GM12878 (cell line): Measurements from ENCODE around the gene HJURP. TPM values are rescaled to one million over a fixed set of nuclear protein-coding genes. Genes with fewer than 3 reads are reported as not detected.

Source experiments
- ATAC-seq: fragments of 200-7000 bp; cut with Tn5 transposase; 3 replicates; pipeline ENCODE4 v1.9.1; 2020; ENCODE audit warnings: mild to moderate bottlenecking, moderate library complexity
- BruUV-seq: library from RNA; stranded (reverse); fragments of 400-500 nt; replicated peaks from 2 replicates; lab custom pipeline; 2021; lab: Mats Ljungman, UMichigan
- CTCF ChIA-PET: fragments of 300-600 bp; sonication (Branson Sonifier 250); formaldehyde crosslinking; extraction: SDS; loops from one replicate; lab custom pipeline; 2021; ENCODE audit warnings: inconsistent platforms; lab: Yijun Ruan, JAX
- POLR2A ChIA-PET: fragments of 350-600 bp; formaldehyde crosslinking; extraction: SDS; loops from one replicate; lab custom pipeline; 2021; ENCODE audit warnings: inconsistent platforms; lab: Charles Lee
- RAD21 ChIA-PET: fragments of 300-600 bp; sonication (Branson Sonifier 250); formaldehyde crosslinking; loops from one replicate; lab custom pipeline; 2023; ENCODE audit warnings: antibody characterized with exemption; ENCODE audit not compliant: unreplicated experiment; lab: Charles Lee
- SMC1A ChIA-PET: fragments of 300-600 bp; sonication (Branson Sonifier 250); formaldehyde crosslinking; loops from one replicate; lab custom pipeline; 2023; ENCODE audit not compliant: unreplicated experiment, uncharacterized antibody; lab: Charles Lee
- DNase-seq: peaks from one replicate; pipeline ENCODE4 v3.0.0-alpha.2; 2011; ENCODE audit warnings: low read depth, low spot score
- FAIRE-seq: peaks from 3 replicates; lab custom pipeline; 2011; peaks lifted over from hg19 to GRCh38; lab: Jason Lieb, UNC
- H2AFZ ChIP-seq: 2 replicates; pipeline ENCODE4 v1.6.0; 2011; ENCODE audit warnings: low read depth, low read length, control low read depth; ENCODE audit not compliant: control insufficient read depth
- H3K27ac ChIP-seq: 2 replicates; pipeline ENCODE4 v1.5.1; 2011; ENCODE audit warnings: control low read depth; ENCODE audit not compliant: control insufficient read depth, insufficient read depth
- H3K27me3 ChIP-seq, 2 experiments: replicated peaks in 1 of 2; 2 replicates each; pipeline versions ENCODE4 v1.6.0 to v1.6.1; 2011; ENCODE audit warnings: low read length in 1 of 2; ENCODE audit not compliant: control insufficient read depth in 2 of 2, insufficient read depth in 2 of 2
- H3K36me3 ChIP-seq, 2 experiments: 2 replicates each; pipeline ENCODE4 v1.5.1; 2011; ENCODE audit warnings: low read length in 1 of 2; ENCODE audit not compliant: control insufficient read depth in 2 of 2, insufficient read depth in 2 of 2
- H3K4me1 ChIP-seq: 2 replicates; pipeline ENCODE4 v1.6.1; 2011; ENCODE audit warnings: mild to moderate bottlenecking, low read length, moderate library complexity, mixed read lengths; ENCODE audit not compliant: control insufficient read depth, insufficient read depth
- H3K4me2 ChIP-seq: 2 replicates; pipeline ENCODE4 v1.6.0; 2011; ENCODE audit warnings: control low read depth; ENCODE audit not compliant: control insufficient read depth, insufficient read depth
- H3K4me3 ChIP-seq: fragments of 200-600 bp; sonication (generic); 2 replicates; pipeline ENCODE4 v1.5.1; 2016
- H3K79me2 ChIP-seq: 2 replicates; pipeline ENCODE4 v1.6.0; 2011; ENCODE audit warnings: low read length; ENCODE audit not compliant: control insufficient read depth, insufficient read depth
- H3K9ac ChIP-seq: 2 replicates; pipeline ENCODE4 v1.8.0; 2011; ENCODE audit warnings: low read length, control low read depth, mixed read lengths; ENCODE audit not compliant: control insufficient read depth, insufficient read depth
- H3K9me3 ChIP-seq: replicated peaks from 3 replicates; pipeline ENCODE4 v1.5.1; 2011; ENCODE audit warnings: mild to moderate bottlenecking, low read length; ENCODE audit not compliant: control insufficient read depth, insufficient read depth
- H4K20me1 ChIP-seq: 2 replicates; pipeline ENCODE4 v1.6.0; 2011; ENCODE audit not compliant: control insufficient read depth, insufficient read depth
- HCFC1 ChIP-seq: fragments of 150-350 bp; IDR thresholded peaks from 2 replicates; pipeline ENCODE4 v1.6.1; 2014; ENCODE audit warnings: low read length
- MYB ChIP-seq: fragments of 150-350 bp; IDR thresholded peaks from 2 replicates; pipeline ENCODE4 v1.6.1; 2014; ENCODE audit warnings: mild to moderate bottlenecking, low read depth, low read length, borderline replicate concordance
- SMC3 ChIP-seq: IDR thresholded peaks from 2 replicates; pipeline ENCODE4 v1.6.1; 2011; ENCODE audit warnings: low read length, improper control_type of control experiment, borderline replicate concordance
- ZNF274 ChIP-seq: IDR thresholded peaks from one replicate; pipeline ENCODE4 v1.8.0; 2011; ENCODE audit not compliant: insufficient read length, insufficient read depth
- WGBS: methylation state at CpG from one replicate; pipeline ENCODE4 v1.1.6; 2016; ENCODE audit warnings: low lambda C conversion rate; ENCODE audit not compliant: insufficient replicate concordance, insufficient coverage; ENCODE audit errors: missing lambda C conversion rate; 5-methylcytosine and 5-hydroxymethylcytosine counted together
- in situ Hi-C: fragments of 300-500 bp; cut with MboI; formaldehyde crosslinking; loops from 9 replicates; pipeline ENCODE4 v1.14.3; 2018; ENCODE audit warnings: mixed read lengths
- intact Hi-C: fragments of 100-400 bp; cut with micrococcal nuclease; formaldehyde crosslinking; loops from one replicate; pipeline ENCODE4 v1.14.2; 2022; ENCODE audit not compliant: unreplicated experiment
- polyA plus RNA-seq, 11 experiments: library from polyadenylated mRNA; depleted of rRNA in 4 of 11; unstranded in 6 of 11; stranded (reverse) in 5 of 11; fragments of >200 nt; fragmentation: Nextera tagmentation in 4 of 11; fragmentation: Illumina TruSeq in 1 of 11; extraction: Ambion mirVana in 4 of 11; extraction: Trizol in 1 of 11; gene quantifications; 1 replicate in 1 of 11; 2 replicates in 10 of 11; pipeline versions ENCODE4 v1.2.1 to v1.2.3, GENCODE V29; 2011 to 2016; ENCODE audit warnings: inconsistent platforms in 2 of 11, missing spikeins in 2 of 11, low read depth in 1 of 11
- total RNA-seq, 4 experiments: library from RNA; depleted of rRNA in 3 of 4; stranded (reverse); fragments of >200 nt in 3 of 4; fragmentation: Illumina TruSeq in 1 of 4; extraction: Trizol in 1 of 4; gene quantifications; 2 replicates each; pipeline versions ENCODE4 v1.2.1 to v1.2.3, GENCODE V29; 2013 to 2021
- TF ChIP-seq, protein P1 (sequence below): fragments of 450-650 bp; IDR thresholded peaks from 2 replicates; pipeline ENCODE4 v1.6.1; 2017; ENCODE audit warnings: mild to moderate bottlenecking, moderate library complexity
- TF ChIP-seq, protein P2 (sequence below): IDR thresholded peaks from 2 replicates; pipeline ENCODE4 v1.6.1; 2011; ENCODE audit warnings: low read depth, mild to moderate bottlenecking, low read length, moderate library complexity, borderline replicate concordance; ENCODE audit errors: extremely low read depth
- TF ChIP-seq, protein P3 (sequence below): IDR thresholded peaks from 2 replicates; pipeline ENCODE4 v1.6.1; 2011; ENCODE audit warnings: borderline replicate concordance, low read depth, mild to moderate bottlenecking, moderate library complexity, low read length; ENCODE audit not compliant: insufficient read depth, poor library complexity, severe bottlenecking
- TF ChIP-seq, protein P4 (sequence below): fragments of 150-350 bp; IDR thresholded peaks from 2 replicates; pipeline ENCODE4 v1.6.1; 2014; ENCODE audit warnings: mild to moderate bottlenecking, low read depth, low read length

HJURP gene
- total and polyA plus RNA-seq, 10 of the 15 experiments (the other 5 are each of a cell fraction or from before 2014, with no cell fraction given), result 12.7 to 68.9 (median 44.4) TPM

DNA sequence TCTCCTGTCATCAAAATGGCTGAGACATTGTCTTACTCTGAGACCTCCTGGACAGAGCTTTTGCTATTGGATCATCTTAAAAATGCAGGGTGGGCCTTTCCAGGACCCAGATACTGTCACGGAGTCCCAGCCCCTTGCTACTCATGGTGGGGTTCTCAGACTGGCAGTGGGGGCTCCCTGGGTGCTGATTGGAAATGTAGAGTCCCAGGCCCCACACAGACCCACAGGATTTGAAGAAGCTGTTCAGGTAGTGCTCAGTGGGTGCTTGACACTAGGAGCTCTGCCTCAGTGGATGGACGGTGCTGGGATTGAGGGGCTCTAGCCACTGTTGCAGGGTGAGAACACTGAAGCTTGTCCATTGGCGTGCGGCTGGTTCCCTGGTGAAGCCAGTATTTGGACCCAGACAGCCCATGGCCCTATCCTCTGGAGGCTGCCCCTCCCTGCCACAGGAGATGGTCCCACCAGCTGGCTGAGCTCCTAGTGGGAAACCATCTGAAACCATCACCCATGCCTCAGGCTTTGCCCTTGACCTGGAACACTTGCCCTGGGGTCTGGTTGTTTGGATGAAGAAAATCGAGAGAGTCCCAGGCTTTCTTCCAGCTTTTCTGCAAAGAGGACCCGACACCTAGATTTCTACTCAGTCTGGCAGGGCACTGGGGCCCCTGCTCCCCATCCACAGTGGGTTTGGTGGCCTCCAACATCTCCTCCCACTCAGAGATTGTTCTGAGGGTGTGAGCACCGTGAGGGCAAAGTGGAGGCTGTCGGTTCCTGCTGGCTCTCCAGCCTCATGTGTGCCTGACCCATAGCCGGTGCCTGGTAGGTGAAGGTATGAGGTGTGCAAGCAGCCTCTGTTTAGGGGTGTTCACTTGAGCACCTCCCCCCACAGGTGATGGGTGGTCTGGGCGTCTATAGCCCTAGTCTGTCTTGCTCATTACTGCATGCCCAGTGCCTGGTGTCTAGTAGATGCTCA lies 46.1 kb downstream of the HJURP start (continued):
- TF ChIP-seq, protein P1, sequence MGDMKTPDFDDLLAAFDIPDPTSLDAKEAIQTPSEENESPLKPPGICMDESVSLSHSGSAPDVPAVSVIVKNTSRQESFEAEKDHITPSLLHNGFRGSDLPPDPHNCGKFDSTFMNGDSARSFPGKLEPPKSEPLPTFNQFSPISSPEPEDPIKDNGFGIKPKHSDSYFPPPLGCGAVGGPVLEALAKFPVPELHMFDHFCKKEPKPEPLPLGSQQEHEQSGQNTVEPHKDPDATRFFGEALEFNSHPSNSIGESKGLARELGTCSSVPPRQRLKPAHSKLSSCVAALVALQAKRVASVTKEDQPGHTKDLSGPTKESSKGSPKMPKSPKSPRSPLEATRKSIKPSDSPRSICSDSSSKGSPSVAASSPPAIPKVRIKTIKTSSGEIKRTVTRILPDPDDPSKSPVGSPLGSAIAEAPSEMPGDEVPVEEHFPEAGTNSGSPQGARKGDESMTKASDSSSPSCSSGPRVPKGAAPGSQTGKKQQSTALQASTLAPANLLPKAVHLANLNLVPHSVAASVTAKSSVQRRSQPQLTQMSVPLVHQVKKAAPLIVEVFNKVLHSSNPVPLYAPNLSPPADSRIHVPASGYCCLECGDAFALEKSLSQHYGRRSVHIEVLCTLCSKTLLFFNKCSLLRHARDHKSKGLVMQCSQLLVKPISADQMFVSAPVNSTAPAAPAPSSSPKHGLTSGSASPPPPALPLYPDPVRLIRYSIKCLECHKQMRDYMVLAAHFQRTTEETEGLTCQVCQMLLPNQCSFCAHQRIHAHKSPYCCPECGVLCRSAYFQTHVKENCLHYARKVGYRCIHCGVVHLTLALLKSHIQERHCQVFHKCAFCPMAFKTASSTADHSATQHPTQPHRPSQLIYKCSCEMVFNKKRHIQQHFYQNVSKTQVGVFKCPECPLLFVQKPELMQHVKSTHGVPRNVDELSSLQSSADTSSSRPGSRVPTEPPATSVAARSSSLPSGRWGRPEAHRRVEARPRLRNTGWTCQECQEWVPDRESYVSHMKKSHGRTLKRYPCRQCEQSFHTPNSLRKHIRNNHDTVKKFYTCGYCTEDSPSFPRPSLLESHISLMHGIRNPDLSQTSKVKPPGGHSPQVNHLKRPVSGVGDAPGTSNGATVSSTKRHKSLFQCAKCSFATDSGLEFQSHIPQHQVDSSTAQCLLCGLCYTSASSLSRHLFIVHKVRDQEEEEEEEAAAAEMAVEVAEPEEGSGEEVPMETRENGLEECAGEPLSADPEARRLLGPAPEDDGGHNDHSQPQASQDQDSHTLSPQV, result no peak

DNA sequence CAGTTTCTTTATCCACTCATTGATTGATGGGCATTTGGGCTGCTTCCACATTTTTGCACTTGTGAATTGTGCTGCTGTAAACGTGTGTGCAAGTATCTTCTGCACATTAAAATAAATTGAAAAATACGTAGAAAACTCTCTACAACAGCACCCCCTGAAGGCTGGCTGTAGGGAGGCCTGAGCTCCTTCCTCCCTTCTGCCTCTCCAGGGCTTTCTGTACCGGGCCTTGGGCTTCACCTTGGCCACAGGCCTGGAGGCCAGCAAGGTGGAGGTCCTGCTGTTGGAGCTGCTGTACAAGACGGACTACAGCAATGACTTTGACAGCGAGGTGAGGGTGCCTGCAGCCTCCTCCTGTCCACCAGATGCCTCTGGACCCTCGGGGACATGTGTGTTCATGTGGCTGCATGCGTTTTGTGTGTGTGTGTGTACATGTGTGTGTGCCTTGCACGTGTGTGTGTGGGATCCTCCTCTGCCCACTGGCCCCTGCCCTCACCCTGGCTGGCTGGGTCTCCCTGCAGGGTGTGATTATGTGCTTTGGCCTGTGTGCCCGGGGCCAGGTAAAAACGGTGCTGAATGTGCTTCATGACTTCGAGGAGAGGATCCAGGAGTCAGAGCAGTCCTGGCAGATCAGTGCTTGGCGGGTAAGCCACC lies 47.0 kb downstream of the HJURP start:
- FAIRE-seq, result no peak
- Histone ChIP-seq H3K36me3 (no peaks in the 10 kb centered on the region), H4K20me1 (no peaks in the 10 kb centered on the region), H3K27me3 (no peaks in the 10 kb centered on the region; a peak in 2 of 4 replicates), H3K4me2 (no peak overlapping the region), H3K4me1 (no peaks in the 10 kb centered on the region), H3K27ac (no peak overlapping the region), H3K79me2 (no peaks in the 10 kb centered on the region), H3K4me3 (no peak overlapping the region), H3K9me3 (no peaks in the 10 kb centered on the region), H2AFZ (no peak overlapping the region), H3K9ac (no peak overlapping the region)
- ChIA-PET CTCF (no interaction called here), RAD21 (no interaction called here), SMC1A (no interaction called here), POLR2A (no interaction called here)
- WGBS, result 10% methylated on average over 12 of the region's 12 CpGs
- in situ Hi-C loops (no loop called here), intact Hi-C loops (no loop called here)
- no peak for ATAC-seq
- no TSS peak for BruUV-seq
- no peak for DNase-seq
- TF ChIP-seq HCFC1 (no peak), ZNF274 (no peak), MYB (no peak), SMC3 (no peak)
- TF ChIP-seq, protein P2, sequence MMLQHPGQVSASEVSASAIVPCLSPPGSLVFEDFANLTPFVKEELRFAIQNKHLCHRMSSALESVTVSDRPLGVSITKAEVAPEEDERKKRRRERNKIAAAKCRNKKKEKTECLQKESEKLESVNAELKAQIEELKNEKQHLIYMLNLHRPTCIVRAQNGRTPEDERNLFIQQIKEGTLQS, result no peak
- TF ChIP-seq, protein P3, sequence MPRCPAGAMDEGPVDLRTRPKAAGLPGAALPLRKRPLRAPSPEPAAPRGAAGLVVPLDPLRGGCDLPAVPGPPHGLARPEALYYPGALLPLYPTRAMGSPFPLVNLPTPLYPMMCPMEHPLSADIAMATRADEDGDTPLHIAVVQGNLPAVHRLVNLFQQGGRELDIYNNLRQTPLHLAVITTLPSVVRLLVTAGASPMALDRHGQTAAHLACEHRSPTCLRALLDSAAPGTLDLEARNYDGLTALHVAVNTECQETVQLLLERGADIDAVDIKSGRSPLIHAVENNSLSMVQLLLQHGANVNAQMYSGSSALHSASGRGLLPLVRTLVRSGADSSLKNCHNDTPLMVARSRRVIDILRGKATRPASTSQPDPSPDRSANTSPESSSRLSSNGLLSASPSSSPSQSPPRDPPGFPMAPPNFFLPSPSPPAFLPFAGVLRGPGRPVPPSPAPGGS, result no peak
- TF ChIP-seq, protein P4, sequence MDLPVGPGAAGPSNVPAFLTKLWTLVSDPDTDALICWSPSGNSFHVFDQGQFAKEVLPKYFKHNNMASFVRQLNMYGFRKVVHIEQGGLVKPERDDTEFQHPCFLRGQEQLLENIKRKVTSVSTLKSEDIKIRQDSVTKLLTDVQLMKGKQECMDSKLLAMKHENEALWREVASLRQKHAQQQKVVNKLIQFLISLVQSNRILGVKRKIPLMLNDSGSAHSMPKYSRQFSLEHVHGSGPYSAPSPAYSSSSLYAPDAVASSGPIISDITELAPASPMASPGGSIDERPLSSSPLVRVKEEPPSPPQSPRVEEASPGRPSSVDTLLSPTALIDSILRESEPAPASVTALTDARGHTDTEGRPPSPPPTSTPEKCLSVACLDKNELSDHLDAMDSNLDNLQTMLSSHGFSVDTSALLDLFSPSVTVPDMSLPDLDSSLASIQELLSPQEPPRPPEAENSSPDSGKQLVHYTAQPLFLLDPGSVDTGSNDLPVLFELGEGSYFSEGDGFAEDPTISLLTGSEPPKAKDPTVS, result no peak
